Uterus (tissue), 2 donors: Measurements from ENCODE around the gene SLC25A34.

ENCODE experiments used
- POLR2A ChIP-seq, 2 donors: fragments of 450-650 bp; IDR thresholded peaks; one replicate each; pipeline ENCODE4 v1.6.1; 2016; ENCODE audit warnings: antibody characterized with exemption in 2 of 2, mild to moderate bottlenecking in 1 of 2, moderate library complexity in 1 of 2
- TF ChIP-seq, protein P1 (sequence below), 4 experiments: fragments of 200-600 bp in 2 of 4; fragments of 450-650 bp in 2 of 4; sonication (generic) in 2 of 4; IDR thresholded peaks; one replicate each; pipeline ENCODE4 v1.5.1; 2016 to 2019; ENCODE audit warnings: antibody characterized with exemption in 4 of 4, mild to moderate bottlenecking in 2 of 4, moderate library complexity in 1 of 4

DNA sequence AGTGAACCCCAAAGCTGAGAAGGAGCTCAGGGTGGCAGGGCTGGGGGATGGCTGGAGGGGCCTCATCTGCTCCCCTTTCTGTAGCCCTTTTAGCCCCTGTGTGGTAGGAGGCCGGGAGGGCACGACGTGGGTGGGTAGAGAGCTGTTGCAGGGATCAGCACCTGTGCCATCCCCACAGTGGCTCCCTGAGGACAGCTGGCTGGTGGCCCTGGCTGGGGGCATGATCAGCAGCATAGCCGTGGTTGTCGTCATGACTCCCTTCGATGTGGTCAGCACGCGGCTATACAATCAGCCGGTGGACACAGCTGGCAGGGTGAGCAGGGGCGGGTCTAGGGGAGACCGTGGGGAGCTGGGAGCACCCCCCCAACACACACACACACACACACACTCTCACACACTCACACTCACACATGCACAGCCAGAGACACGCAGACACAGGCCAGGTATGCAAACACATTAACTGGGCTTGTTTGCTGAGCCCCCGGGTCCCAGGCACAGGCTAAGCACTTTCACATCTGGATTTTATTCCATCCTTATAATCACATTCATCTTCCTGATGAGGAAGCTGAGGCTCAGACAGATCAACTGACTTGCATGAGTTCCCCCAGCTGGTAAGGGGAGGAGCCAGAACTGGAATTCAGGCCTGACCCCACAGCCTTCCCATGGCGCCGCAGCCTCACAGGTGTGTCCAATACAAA, 2.5 kb downstream of the SLC25A34 start:
- TF ChIP-seq POLR2A (IDR thresholded peaks at IDR 0.05): no peak
- TF ChIP-seq, protein P1, sequence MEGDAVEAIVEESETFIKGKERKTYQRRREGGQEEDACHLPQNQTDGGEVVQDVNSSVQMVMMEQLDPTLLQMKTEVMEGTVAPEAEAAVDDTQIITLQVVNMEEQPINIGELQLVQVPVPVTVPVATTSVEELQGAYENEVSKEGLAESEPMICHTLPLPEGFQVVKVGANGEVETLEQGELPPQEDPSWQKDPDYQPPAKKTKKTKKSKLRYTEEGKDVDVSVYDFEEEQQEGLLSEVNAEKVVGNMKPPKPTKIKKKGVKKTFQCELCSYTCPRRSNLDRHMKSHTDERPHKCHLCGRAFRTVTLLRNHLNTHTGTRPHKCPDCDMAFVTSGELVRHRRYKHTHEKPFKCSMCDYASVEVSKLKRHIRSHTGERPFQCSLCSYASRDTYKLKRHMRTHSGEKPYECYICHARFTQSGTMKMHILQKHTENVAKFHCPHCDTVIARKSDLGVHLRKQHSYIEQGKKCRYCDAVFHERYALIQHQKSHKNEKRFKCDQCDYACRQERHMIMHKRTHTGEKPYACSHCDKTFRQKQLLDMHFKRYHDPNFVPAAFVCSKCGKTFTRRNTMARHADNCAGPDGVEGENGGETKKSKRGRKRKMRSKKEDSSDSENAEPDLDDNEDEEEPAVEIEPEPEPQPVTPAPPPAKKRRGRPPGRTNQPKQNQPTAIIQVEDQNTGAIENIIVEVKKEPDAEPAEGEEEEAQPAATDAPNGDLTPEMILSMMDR (IDR thresholded peaks at IDR 0.05): no peak
